Measurements from ENCODE around the gene ARHGAP25.

Gene ARHGAP25

GRCh38 chr2:68720665-68721064 is 13.9 kb upstream of the ARHGAP25 start:
- no peak for DNase-seq

DNA sequence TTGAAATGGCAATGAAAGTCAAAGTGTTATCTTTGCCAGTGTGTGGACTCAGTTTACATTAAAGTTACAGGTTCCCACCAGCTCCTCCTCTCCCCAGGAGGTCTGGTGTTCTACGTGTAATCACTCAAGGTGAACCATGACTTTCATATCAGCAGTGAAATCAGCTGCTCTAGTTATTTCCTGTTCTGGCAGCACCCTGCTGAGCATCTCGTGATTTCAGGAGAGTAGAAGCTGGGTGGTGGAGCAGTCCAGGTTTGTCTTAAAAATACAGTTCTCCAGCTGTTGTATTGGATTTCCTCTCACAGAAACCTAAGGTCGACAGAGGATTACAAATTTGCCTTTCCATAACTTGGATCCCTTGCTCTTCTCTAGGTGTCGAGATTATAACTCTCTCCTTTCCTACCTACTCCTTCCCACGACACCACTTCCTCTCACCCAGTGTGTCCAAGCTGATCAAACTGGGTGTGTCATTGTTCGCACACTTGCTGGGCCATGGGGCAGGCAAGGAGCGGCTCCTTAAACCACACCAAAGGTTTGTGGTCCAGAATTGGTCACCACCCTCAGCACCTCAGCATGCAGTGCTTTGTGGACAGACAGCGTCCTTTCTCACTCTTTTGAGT is 13.0 kb upstream of the ARHGAP25 start:
- DNase-seq, result no peak

- DNase-seq, result no peak
These were observed 11.9 kb upstream of the ARHGAP25 start for GRCh38 chr2:68722712-68723111.

DNA sequence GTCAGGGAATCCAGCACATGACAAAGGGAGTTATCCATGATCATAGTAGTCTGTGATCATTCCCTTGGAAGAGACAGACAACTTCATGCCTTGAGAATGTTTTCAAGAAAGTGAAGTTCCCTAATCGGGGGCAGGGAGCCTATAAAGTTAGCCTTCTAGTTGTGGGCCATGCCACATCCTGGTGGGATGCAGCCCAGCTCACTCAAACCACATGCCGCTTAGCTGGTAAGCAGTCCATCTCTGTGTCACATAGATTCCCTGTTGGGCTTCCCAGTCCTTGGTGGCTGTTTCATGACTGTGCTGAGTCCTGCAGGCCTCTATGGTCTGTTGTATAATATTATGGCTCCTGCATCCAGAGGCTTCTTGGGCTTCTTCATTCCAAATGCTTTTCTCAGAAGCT is 11.4 kb upstream of the ARHGAP25 start:
- no peak for DNase-seq

GRCh38 chr2:68726100-68726499 is 8.5 kb upstream of the ARHGAP25 start:
- no peak for DNase-seq

- peak; percentile 56 for DNase-seq
These were observed 7.8 kb upstream of the ARHGAP25 start for GRCh38 chr2:68726608-68727367.

DNA sequence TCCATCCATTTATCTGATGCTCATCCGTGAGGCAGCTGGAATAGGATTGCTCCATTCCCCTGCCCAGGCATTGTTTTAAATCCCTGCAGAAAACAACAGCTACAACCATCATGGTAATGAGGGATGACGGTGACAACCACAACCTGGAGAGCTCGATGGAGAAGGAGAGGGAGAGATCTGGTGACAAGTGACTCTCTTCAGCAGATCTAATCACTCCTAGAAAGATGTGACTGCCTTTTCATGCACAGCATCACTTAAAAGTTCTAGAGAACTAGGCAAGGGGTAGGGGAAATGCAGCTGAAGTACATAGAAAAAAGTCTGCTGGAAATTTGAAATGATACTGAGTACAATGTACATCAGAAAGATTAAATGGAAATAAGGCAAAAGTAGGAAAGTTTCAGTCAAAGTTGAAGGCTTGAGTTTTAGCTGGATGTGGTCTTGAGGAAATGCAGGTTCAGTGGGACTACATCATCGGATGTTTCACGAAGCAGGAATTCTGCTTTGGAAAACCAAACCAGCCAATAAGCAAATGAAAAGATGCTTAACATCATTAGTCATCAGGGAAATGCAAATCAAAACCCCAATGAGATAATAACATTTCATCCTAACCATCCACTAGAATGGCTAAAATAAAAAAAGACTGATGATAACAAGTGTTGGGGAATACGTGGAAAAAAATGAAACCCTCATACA is 6.8 kb upstream of the ARHGAP25 start:
- DNase-seq, result no peak

- no peak for DNase-seq
These were observed 3.8 kb upstream of the ARHGAP25 start for GRCh38 chr2:68730828-68731227.

GRCh38 chr2:68732036-68732932 is 2.3 kb upstream of the ARHGAP25 start:
- DNase-seq, result no peak

GRCh38 chr2:68733365-68733764 is 1.2 kb upstream of the ARHGAP25 start:
- no peak for DNase-seq

DNA sequence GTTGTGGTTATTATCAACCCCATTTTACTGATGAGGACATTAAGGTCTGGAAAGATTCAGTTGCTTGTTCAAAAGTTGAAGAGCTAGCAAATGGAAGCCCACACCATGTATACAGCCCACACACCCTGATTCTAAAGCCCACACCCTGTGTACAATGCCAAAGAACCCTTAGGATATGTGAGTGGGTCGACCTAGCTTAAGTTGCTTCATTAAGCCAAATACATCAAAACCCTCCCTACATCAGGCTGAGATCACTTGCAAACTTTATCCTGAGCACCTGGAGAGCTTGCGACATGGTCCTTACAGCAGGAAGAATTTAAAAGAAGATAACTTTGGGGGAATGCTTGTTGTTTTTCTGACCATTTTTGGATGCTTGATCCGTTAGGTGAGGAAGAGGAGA is 435 bp upstream of the ARHGAP25 start:
- DNase-seq, result no peak

GRCh38 chr2:68736086-68736485 is 1.5 kb downstream of the ARHGAP25 start:
- DNase-seq, result no peak

GRCh38 chr2:68737711-68738110 is 3.1 kb downstream of the ARHGAP25 start:
- DNase-seq, result no peak

GRCh38 chr2:68738906-68739594 is 4.4 kb downstream of the ARHGAP25 start:
- no peak for DNase-seq

DNA sequence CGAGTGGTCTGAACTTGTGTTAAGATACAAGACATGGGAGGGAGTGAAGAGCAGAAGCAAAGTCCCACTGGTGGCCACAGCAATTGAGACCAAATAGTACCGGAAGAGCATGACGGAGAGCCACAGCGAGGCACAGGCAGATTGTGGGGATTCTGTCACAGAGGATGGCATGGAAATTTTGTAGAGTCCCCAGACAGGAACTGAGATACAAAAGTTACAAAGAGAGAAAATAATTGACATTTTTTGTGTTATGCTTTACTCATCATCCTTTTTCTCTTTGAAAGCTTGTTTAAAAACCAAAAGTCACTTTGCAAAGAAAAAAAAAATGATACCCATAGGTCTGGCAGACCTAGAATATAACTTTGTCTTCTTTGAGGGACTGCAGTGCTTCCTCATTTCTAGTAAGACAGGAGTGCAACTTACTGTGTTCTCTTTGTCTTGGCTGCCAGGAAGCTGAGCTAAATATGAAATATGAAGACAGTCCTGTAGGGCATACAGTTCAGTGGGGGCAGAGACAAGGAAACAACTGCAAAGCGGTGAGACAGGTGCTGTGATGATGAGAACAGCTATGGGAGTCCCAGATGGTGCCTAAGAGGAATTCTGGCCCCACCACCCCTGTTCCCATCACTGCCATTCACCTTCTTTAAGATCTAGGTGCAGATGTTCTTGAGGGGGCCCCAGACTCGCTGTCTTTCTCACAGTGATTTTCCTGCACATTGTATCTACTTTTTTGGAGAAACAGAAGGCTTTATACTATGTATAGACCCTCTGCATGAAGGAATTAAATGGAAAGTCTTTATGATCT is 5.2 kb downstream of the ARHGAP25 start:
- no peak for DNase-seq

DNA sequence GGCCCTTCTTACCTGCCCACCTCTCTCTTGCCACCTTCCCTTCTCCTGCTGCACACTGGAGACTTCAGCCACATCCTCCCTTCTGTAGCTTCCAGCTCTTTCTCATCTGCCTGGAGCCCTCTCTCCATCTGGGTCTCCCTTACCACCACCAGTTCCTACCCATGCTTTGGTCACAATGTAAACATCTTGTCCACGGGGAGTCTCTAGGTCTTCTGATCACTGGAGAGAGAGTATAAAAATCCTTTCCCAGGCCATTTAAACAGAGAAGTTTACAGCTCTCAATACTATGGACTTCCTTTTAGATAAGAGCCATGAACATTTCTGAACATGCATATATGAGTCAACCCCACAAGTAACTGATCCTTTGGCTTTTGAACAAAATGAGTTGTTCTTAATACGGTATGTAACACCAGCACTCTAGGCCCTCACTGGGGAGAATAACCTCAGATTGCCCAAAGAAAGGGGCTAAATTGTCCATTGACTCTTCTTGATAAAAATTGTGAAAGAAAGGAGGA is 5.8 kb downstream of the ARHGAP25 start:
- DNase-seq, result no peak

DNA sequence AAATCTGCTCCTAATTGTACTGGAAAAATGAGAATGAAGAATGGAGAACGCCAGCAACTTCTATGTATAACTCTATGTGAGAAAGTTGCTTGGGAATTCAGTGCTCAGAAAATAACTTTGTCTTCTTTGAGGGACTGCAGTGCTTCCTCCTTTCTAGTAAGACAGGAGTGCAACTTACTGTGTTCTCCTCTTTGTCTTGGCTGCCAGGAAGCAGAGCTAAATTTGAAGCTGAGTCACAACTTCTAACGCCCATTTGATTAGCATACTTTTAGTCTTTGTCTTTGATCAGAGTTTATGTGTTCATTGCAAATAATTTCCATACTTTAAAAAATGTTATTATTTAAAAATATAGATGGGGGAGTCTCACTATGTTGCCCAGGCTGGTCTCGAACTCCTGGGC is 6.6 kb downstream of the ARHGAP25 start:
- no peak for DNase-seq

DNA sequence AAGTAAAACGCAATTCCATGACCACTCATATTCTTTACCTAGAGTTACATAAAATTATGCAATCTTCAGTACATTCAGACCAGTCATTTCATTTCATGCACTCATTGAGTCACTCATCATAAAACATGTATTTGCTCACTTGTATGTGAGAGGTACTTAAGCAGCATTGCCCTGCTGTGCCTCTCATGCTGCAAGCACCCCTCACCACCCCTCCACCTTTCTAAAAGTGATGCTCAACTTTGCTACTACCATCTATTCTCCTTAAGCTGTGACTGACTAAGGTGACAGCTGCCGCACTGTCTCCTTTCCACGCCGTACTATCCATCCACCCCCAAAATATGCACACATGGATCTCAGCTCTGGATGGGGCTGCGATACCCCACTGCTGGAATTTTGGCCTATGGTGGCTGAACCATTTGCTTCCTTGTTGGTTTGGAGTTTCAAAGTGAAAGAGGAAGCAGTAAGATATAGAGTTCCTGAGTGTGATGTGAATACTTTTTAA is 7.2 kb downstream of the ARHGAP25 start:
- no peak for DNase-seq

- no peak for DNase-seq
These were observed 8.2 kb downstream of the ARHGAP25 start for GRCh38 chr2:68742626-68743415.

- DNase-seq, result no peak
These were observed 8.9 kb downstream of the ARHGAP25 start for GRCh38 chr2:68743531-68743930.
